Stomach (tissue), 4 donors: Measurements from ENCODE around the gene KCNJ12.
"Not testable (repeated sequence)": the region's sequence is repeated elsewhere in the genome, so short reads cannot be mapped to it uniquely, and the experiment has no call there.

ENCODE experiments used
- CTCF ChIP-seq, 7 experiments: fragments of 450-650 bp in 4 of 7; fragments of 200-600 bp in 3 of 7; sonication (generic) in 3 of 7; IDR thresholded peaks; one replicate each; pipeline ENCODE4 v1.5.1; 2016 to 2019; ENCODE audit warnings: antibody characterized with exemption in 7 of 7, control low read depth in 2 of 7, mild to moderate bottlenecking in 1 of 7
- EP300 ChIP-seq: sonication (generic); formaldehyde crosslinking; IDR thresholded peaks from one replicate; pipeline ENCODE4 v1.6.1; 2017; ENCODE audit warnings: antibody characterized with exemption
- POLR2A ChIP-seq, 4 donors: fragments of 450-650 bp; IDR thresholded peaks; one replicate each; pipeline ENCODE4 v1.6.1; 2016; ENCODE audit warnings: antibody characterized with exemption in 4 of 4, control low read depth in 2 of 4, mild to moderate bottlenecking in 1 of 4, moderate library complexity in 1 of 4
- POLR2AphosphoS5 ChIP-seq, 3 donors: sonication (generic); formaldehyde crosslinking; IDR thresholded peaks; one replicate each; pipeline ENCODE4 v1.6.1; 2016; ENCODE audit warnings: antibody characterized with exemption in 3 of 3

- TF ChIP-seq EP300; POLR2AphosphoS5 (IDR thresholded peaks at IDR 0.05); POLR2A (IDR thresholded peaks at IDR 0.05); CTCF (IDR thresholded peaks at IDR 0.05): not testable (repeated sequence)
Observed at GRCh38 chr17:21428752-21429424, 52.7 kb downstream of the KCNJ12 start.
